A549 (cell line): ENCODE measurements around the gene S100A7A.

Experiments used
- BHLHE40 ChIP-seq: IDR thresholded peaks from 2 replicates; pipeline ENCODE4 v1.6.1; 2012; ENCODE audit warnings: low read depth, low read length, inconsistent platforms
- CEBPB ChIP-seq, 2 experiments: fragments of >200 bp in 1 of 2; sonication (Bioruptor Twin) in 1 of 2; formaldehyde crosslinking in 1 of 2; IDR thresholded peaks; 2 replicates each; pipeline ENCODE4 v1.6.1; 2012 to 2016
- HDAC2 ChIP-seq: fragments of 200-600 bp; sonication (generic); IDR thresholded peaks from 2 replicates; pipeline ENCODE4 v1.6.1; 2016
- JUN ChIP-seq, 2 experiments: fragments of >200 bp; sonication (Bioruptor Twin); formaldehyde crosslinking; IDR thresholded peaks; 2 replicates in 1 of 2; 3 replicates in 1 of 2; pipeline ENCODE4 v1.6.1; 2016 to 2017
- MAFK ChIP-seq: fragments of 450-650 bp; IDR thresholded peaks from 2 replicates; pipeline ENCODE4 v1.6.1; 2014; ENCODE audit not compliant: partially characterized antibody
- NPAS2 ChIP-seq: fragments of 250-450 bp; sonication (Bioruptor Pico); IDR thresholded peaks from 2 replicates; pipeline ENCODE4 v1.8.0; 2022; ENCODE audit warnings: mild to moderate bottlenecking, moderate library complexity, borderline replicate concordance
- POLR2A ChIP-seq: IDR thresholded peaks from 2 replicates; pipeline ENCODE4 v1.6.1; 2012; ENCODE audit warnings: mild to moderate bottlenecking, low read length
- POLR2AphosphoS2 ChIP-seq: conservative IDR thresholded peaks from 2 replicates; pipeline ENCODE4 v1.6.1; 2012; ENCODE audit warnings: low read length, improper control_type of control experiment, inconsistent platforms
- RAD21 ChIP-seq, 2 experiments: fragments of >200 bp in 1 of 2; sonication (Bioruptor Twin) in 1 of 2; formaldehyde crosslinking in 1 of 2; IDR thresholded peaks in 1 of 2; conservative IDR thresholded peaks in 1 of 2; 2 replicates in 1 of 2; 3 replicates in 1 of 2; pipeline ENCODE4 v1.6.1; 2012 to 2018; ENCODE audit warnings: inconsistent platforms in 1 of 2
- RCOR1 ChIP-seq: fragments of 150-350 bp; IDR thresholded peaks from 2 replicates; pipeline ENCODE4 v1.6.1; 2014; ENCODE audit warnings: antibody characterized with exemption, low read length, low read depth
- TF ChIP-seq, protein P1 (sequence below): fragments of 150-350 bp; IDR thresholded peaks from 2 replicates; pipeline ENCODE4 v1.6.1; 2014; ENCODE audit warnings: low read depth, mild to moderate bottlenecking, low read length
- TF ChIP-seq, protein P2 (sequence below): fragments of >200 bp; sonication (Bioruptor Twin); formaldehyde crosslinking; IDR thresholded peaks from 3 replicates; pipeline ENCODE4 v1.5.1; 2016
- TF ChIP-seq, protein P3 (sequence below): IDR thresholded peaks from 2 replicates; pipeline ENCODE4 v1.6.1; 2012

GRCh38 chr1:153397051-153397923 is 19.0 kb upstream of the S100A7A start:
- TF ChIP-seq POLR2AphosphoS2 (no peak), RCOR1 (no peak), NPAS2 (CRISPR knock-in tag) (no peak), CEBPB (IDR thresholded peaks at IDR 0.05) (no peak), HDAC2 (no peak), JUN (IDR thresholded peaks at IDR 0.05) (no peak), POLR2A (no peak), MAFK (no peak), BHLHE40 (no peak), RAD21 (conservative IDR thresholded peaks at IDR 0.05 in 1 of 2, IDR thresholded peaks at IDR 0.05 in 1 of 2) (no peak)
- TF ChIP-seq, protein P1, sequence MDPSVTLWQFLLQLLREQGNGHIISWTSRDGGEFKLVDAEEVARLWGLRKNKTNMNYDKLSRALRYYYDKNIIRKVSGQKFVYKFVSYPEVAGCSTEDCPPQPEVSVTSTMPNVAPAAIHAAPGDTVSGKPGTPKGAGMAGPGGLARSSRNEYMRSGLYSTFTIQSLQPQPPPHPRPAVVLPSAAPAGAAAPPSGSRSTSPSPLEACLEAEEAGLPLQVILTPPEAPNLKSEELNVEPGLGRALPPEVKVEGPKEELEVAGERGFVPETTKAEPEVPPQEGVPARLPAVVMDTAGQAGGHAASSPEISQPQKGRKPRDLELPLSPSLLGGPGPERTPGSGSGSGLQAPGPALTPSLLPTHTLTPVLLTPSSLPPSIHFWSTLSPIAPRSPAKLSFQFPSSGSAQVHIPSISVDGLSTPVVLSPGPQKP, result no peak
- TF ChIP-seq, protein P2, sequence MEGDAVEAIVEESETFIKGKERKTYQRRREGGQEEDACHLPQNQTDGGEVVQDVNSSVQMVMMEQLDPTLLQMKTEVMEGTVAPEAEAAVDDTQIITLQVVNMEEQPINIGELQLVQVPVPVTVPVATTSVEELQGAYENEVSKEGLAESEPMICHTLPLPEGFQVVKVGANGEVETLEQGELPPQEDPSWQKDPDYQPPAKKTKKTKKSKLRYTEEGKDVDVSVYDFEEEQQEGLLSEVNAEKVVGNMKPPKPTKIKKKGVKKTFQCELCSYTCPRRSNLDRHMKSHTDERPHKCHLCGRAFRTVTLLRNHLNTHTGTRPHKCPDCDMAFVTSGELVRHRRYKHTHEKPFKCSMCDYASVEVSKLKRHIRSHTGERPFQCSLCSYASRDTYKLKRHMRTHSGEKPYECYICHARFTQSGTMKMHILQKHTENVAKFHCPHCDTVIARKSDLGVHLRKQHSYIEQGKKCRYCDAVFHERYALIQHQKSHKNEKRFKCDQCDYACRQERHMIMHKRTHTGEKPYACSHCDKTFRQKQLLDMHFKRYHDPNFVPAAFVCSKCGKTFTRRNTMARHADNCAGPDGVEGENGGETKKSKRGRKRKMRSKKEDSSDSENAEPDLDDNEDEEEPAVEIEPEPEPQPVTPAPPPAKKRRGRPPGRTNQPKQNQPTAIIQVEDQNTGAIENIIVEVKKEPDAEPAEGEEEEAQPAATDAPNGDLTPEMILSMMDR, result no peak
- TF ChIP-seq, protein P3, sequence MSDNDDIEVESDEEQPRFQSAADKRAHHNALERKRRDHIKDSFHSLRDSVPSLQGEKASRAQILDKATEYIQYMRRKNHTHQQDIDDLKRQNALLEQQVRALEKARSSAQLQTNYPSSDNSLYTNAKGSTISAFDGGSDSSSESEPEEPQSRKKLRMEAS, result no peak
